ENCODE data around the gene LPAR2. TPM values are rescaled to one million over a fixed set of nuclear protein-coding genes. Genes with fewer than 3 reads are reported as not detected.

LPAR2 gene
- total and polyA plus RNA-seq, 2 of the 13 experiments (the other 11 are each of a cell fraction or from before 2014, with no cell fraction given) = 0.86 to 3.6 TPM

GRCh38 chr19:19668230-19669012 lies 40.4 kb upstream of the LPAR2 start, which contains the start of gene ZNF101 (continued):
- TF ChIP-seq ZBTB40 (IDR thresholded peaks at IDR 0.05) (no peak), ZBTB40 (CRISPR knock-in tag; IDR thresholded peaks at IDR 0.05) (no peak; the same call in 1 of the 2 replicates), FOXC1 (CRISPR knock-in tag; IDR thresholded peaks at IDR 0.05; ENCODE audit: borderline replicate concordance) (no peak), HOXA9 (CRISPR knock-in tag; IDR thresholded peaks at IDR 0.05; ENCODE audit: borderline replicate concordance) (no peak), POGK (CRISPR knock-in tag; conservative IDR thresholded peaks at IDR 0.05) (peak; percentile 65; the same call in 1 of the 2 replicates), ADNP (CRISPR knock-in tag; IDR thresholded peaks at IDR 0.05) (no peak), CAMTA2 (CRISPR knock-in tag; IDR thresholded peaks at IDR 0.05; ENCODE audit: borderline replicate concordance) (0 out of 2 replicates have a peak, but pooled peaks have one; percentile 28), NFKBIZ (CRISPR knock-in tag; IDR thresholded peaks at IDR 0.05) (peak; percentile 78), ZNF280B (CRISPR knock-in tag; IDR thresholded peaks at IDR 0.05; ENCODE audit: borderline replicate concordance) (no peak), HNRNPLL (IDR thresholded peaks at IDR 0.05; ENCODE audit: low read depth, low read length, poor library complexity, severe bottlenecking) (peak; percentile 46)

Measured in HepG2 (cell line).